ENCODE measurements around the gene ADAMTS3. TPM values are rescaled to one million over a fixed set of nuclear protein-coding genes. Genes with fewer than 3 reads are reported as not detected.

ADAMTS3 gene
- polyA plus RNA-seq, 1 donor from 2014 or later: 0.20 TPM

DNA sequence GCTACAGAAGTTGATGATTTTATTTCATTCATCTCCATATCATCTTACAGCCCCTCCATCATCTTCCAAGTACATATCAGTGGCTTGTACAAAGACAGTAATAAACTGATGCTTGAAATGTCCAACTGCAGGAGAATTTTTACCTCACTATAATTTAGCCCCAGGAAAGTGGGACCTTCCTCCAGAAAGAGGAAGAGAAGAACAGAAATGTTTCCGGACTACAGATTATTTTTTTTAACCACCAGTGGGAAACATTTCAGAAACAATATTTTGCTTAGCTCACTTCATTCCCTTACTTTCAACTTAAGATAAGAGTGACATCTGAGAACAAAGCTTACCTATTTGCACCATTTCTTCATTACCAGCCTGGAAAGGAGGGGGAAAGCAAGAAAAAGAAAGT, 2.0 kb downstream of the ADAMTS3 start:
- Histone ChIP-seq H3K27me3 (ENCODE audit: insufficient read depth, low read depth, low read length) (peaks cover 25% of the 10 kb centered on the region), H3F3A (ENCODE audit: insufficient read depth, low read length, poor library complexity, severe bottlenecking) (no peaks in the 10 kb centered on the region), H2AFZ (ENCODE audit: low read depth, low read length) (no peak overlapping the region), H3K27ac (ENCODE audit: low read length) (no peak overlapping the region), H3K9me3 (ENCODE audit: low read length) (no peaks in the 10 kb centered on the region), H3K9ac (ENCODE audit: low read length) (no peak overlapping the region), H3K9me2 (ENCODE audit: insufficient read depth, low read length) (no peaks in the 10 kb centered on the region), H3K79me2 (replicated peaks; ENCODE audit: insufficient read depth, low read length) (no peaks in the 10 kb centered on the region), H3K4me2 (ENCODE audit: low read length) (no peak overlapping the region), H4K20me1 (ENCODE audit: insufficient read depth) (no peaks in the 10 kb centered on the region), H3K36me3 (ENCODE audit: insufficient read depth, low read length) (no peaks in the 10 kb centered on the region), H3K4me3 (ENCODE audit: low read length) (no peak overlapping the region)
- TF ChIP-seq RAD21 (conservative IDR thresholded peaks at IDR 0.05) (no peak), POLR2AphosphoS5 (IDR thresholded peaks at IDR 0.05) (no peak), EZH2 (IDR thresholded peaks at IDR 0.05; ENCODE audit: borderline replicate concordance, insufficient read depth, low read length, poor library complexity, severe bottlenecking) (no peak), TAF1 (IDR thresholded peaks at IDR 0.05; ENCODE audit: low read depth) (no peak), EP300 (conservative IDR thresholded peaks at IDR 0.05; ENCODE audit: poor library complexity, severe bottlenecking) (no peak), SMC3 (conservative IDR thresholded peaks at IDR 0.05; ENCODE audit: poor library complexity) (no peak), MXI1 (conservative IDR thresholded peaks at IDR 0.05; ENCODE audit: poor library complexity, severe bottlenecking) (no peak)
- TF ChIP-seq, protein P1, sequence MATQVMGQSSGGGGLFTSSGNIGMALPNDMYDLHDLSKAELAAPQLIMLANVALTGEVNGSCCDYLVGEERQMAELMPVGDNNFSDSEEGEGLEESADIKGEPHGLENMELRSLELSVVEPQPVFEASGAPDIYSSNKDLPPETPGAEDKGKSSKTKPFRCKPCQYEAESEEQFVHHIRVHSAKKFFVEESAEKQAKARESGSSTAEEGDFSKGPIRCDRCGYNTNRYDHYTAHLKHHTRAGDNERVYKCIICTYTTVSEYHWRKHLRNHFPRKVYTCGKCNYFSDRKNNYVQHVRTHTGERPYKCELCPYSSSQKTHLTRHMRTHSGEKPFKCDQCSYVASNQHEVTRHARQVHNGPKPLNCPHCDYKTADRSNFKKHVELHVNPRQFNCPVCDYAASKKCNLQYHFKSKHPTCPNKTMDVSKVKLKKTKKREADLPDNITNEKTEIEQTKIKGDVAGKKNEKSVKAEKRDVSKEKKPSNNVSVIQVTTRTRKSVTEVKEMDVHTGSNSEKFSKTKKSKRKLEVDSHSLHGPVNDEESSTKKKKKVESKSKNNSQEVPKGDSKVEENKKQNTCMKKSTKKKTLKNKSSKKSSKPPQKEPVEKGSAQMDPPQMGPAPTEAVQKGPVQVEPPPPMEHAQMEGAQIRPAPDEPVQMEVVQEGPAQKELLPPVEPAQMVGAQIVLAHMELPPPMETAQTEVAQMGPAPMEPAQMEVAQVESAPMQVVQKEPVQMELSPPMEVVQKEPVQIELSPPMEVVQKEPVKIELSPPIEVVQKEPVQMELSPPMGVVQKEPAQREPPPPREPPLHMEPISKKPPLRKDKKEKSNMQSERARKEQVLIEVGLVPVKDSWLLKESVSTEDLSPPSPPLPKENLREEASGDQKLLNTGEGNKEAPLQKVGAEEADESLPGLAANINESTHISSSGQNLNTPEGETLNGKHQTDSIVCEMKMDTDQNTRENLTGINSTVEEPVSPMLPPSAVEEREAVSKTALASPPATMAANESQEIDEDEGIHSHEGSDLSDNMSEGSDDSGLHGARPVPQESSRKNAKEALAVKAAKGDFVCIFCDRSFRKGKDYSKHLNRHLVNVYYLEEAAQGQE (IDR thresholded peaks at IDR 0.05; ENCODE audit: borderline replicate concordance): no peak
- TF ChIP-seq, protein P2, sequence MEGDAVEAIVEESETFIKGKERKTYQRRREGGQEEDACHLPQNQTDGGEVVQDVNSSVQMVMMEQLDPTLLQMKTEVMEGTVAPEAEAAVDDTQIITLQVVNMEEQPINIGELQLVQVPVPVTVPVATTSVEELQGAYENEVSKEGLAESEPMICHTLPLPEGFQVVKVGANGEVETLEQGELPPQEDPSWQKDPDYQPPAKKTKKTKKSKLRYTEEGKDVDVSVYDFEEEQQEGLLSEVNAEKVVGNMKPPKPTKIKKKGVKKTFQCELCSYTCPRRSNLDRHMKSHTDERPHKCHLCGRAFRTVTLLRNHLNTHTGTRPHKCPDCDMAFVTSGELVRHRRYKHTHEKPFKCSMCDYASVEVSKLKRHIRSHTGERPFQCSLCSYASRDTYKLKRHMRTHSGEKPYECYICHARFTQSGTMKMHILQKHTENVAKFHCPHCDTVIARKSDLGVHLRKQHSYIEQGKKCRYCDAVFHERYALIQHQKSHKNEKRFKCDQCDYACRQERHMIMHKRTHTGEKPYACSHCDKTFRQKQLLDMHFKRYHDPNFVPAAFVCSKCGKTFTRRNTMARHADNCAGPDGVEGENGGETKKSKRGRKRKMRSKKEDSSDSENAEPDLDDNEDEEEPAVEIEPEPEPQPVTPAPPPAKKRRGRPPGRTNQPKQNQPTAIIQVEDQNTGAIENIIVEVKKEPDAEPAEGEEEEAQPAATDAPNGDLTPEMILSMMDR (IDR thresholded peaks at IDR 0.05; ENCODE audit: poor library complexity, severe bottlenecking): no peak

DNA sequence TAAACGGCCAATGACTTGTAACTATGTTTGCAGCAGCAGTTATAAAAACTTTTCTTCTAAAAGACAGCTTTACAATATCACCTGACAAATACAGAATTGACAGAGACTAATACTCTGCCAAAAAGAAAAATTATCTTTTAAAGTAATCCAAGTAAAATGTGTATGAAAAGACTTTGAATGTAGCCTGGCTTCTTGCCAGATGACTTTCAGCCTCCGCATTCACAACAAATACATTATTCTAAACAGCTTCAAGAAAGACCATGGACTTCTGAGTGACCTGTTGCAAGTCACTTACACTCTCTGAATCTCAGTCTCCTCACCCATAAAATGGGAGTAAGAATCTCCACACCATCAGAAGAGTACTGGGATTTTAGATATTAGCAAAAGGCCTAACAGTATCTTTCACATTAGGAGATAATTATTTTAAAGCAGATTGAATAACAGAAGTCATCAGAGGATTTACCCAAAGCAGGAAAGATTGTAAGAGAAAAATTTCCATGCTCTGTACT, 2.5 kb downstream of the ADAMTS3 start:
- Histone ChIP-seq H3K36me3 (ENCODE audit: insufficient read depth, low read length) (no peaks in the 10 kb centered on the region), H3K4me2 (ENCODE audit: low read length) (no peak overlapping the region), H3K9me2 (ENCODE audit: insufficient read depth, low read length) (no peaks in the 10 kb centered on the region), H4K20me1 (ENCODE audit: insufficient read depth) (no peaks in the 10 kb centered on the region), H3F3A (ENCODE audit: insufficient read depth, low read length, poor library complexity, severe bottlenecking) (no peaks in the 10 kb centered on the region), H3K27me3 (ENCODE audit: insufficient read depth, low read depth, low read length) (peaks cover 25% of the 10 kb centered on the region), H3K9ac (ENCODE audit: low read length) (no peak overlapping the region), H3K9me3 (ENCODE audit: low read length) (no peaks in the 10 kb centered on the region), H3K27ac (ENCODE audit: low read length) (no peak overlapping the region), H3K79me2 (replicated peaks; ENCODE audit: insufficient read depth, low read length) (no peaks in the 10 kb centered on the region), H3K4me3 (ENCODE audit: low read length) (no peak overlapping the region), H2AFZ (ENCODE audit: low read depth, low read length) (no peak overlapping the region)
- TF ChIP-seq EP300 (conservative IDR thresholded peaks at IDR 0.05; ENCODE audit: poor library complexity, severe bottlenecking) (no peak), RAD21 (conservative IDR thresholded peaks at IDR 0.05) (no peak), EZH2 (IDR thresholded peaks at IDR 0.05; ENCODE audit: borderline replicate concordance, insufficient read depth, low read length, poor library complexity, severe bottlenecking) (no peak), SMC3 (conservative IDR thresholded peaks at IDR 0.05; ENCODE audit: poor library complexity) (no peak)
